GM23248 (cell line): ENCODE data around the gene RAD51AP2. TPM values are rescaled to one million over a fixed set of nuclear protein-coding genes. Genes with fewer than 3 reads are reported as not detected.

ENCODE experiments used
- DNase-seq: peaks from one replicate; pipeline ENCODE4 v3.0.0-alpha.2; 2015
- H2AFZ ChIP-seq: fragments of 200-600 bp; sonication (generic); 2 replicates; pipeline ENCODE4 v1.6.1; 2016; ENCODE audit warnings: antibody characterized with exemption
- H3F3A ChIP-seq: fragments of 200-600 bp; sonication (generic); 2 replicates; pipeline ENCODE4 v1.6.1; 2016; ENCODE audit warnings: mild to moderate bottlenecking, antibody characterized with exemption, mixed run types; ENCODE audit not compliant: insufficient read depth
- H3K27ac ChIP-seq: fragments of 200-600 bp; sonication (generic); 2 replicates; pipeline ENCODE4 v1.5.1; 2016; ENCODE audit warnings: mild to moderate bottlenecking
- H3K27me3 ChIP-seq: fragments of 200-600 bp; sonication (generic); replicated peaks from 2 replicates; pipeline ENCODE4 v1.6.1; 2016; ENCODE audit warnings: mild to moderate bottlenecking; ENCODE audit not compliant: insufficient read depth
- H3K36me3 ChIP-seq: fragments of 200-600 bp; sonication (generic); 2 replicates; pipeline ENCODE4 v1.6.1; 2016; ENCODE audit warnings: low read depth, mild to moderate bottlenecking
- H3K4me1 ChIP-seq: fragments of 200-600 bp; sonication (generic); 2 replicates; pipeline ENCODE4 v1.6.1; 2016; ENCODE audit warnings: mild to moderate bottlenecking; ENCODE audit not compliant: insufficient read depth
- H3K4me2 ChIP-seq: fragments of 200-600 bp; sonication (generic); one replicate; pipeline ENCODE4 v1.6.1; 2016; ENCODE audit warnings: mild to moderate bottlenecking; ENCODE audit not compliant: unreplicated experiment
- H3K4me3 ChIP-seq: fragments of 200-600 bp; sonication (generic); 2 replicates; pipeline ENCODE4 v1.5.1; 2016; ENCODE audit warnings: mild to moderate bottlenecking
- H3K79me2 ChIP-seq: fragments of 200-600 bp; sonication (generic); 2 replicates; pipeline ENCODE4 v1.6.1; 2016; ENCODE audit warnings: mild to moderate bottlenecking; ENCODE audit not compliant: insufficient read depth
- H3K9ac ChIP-seq: fragments of 200-600 bp; sonication (generic); 2 replicates; pipeline ENCODE4 v1.6.1; 2016; ENCODE audit warnings: mild to moderate bottlenecking
- H3K9me2 ChIP-seq: fragments of 200-600 bp; sonication (generic); 2 replicates; pipeline ENCODE4 v1.6.1; 2016; ENCODE audit warnings: mixed run types, mild to moderate bottlenecking, moderate library complexity; ENCODE audit not compliant: insufficient read depth
- H3K9me3 ChIP-seq: fragments of 200-600 bp; sonication (generic); one replicate; pipeline ENCODE4 v1.6.1; 2017; ENCODE audit warnings: low read depth
- H4K20me1 ChIP-seq: fragments of 200-600 bp; sonication (generic); 2 replicates; pipeline ENCODE4 v1.6.0; 2016; ENCODE audit not compliant: insufficient read depth
- EZH2 ChIP-seq: fragments of 200-600 bp; sonication (generic); IDR thresholded peaks from 2 replicates; pipeline ENCODE4 v1.6.1; 2018; ENCODE audit warnings: antibody characterized with exemption, mild to moderate bottlenecking; ENCODE audit not compliant: insufficient read depth, poor library complexity, severe bottlenecking
- EZH2phosphoT487 ChIP-seq: fragments of 200-600 bp; sonication (generic); IDR thresholded peaks from 2 replicates; pipeline ENCODE4 v1.6.1; 2018; ENCODE audit warnings: antibody characterized with exemption, moderate library complexity, mild to moderate bottlenecking, low read depth; ENCODE audit not compliant: insufficient read depth
- WGBS, 2 experiments: methylation state at CpG; one replicate each; pipeline ENCODE4 v1.1.6; 2015 to 2017; ENCODE audit warnings: low lambda C conversion rate in 2 of 2, low coverage in 1 of 2; ENCODE audit errors: missing lambda C conversion rate in 2 of 2; 5-methylcytosine and 5-hydroxymethylcytosine counted together
- in situ Hi-C: fragments of 300-500 bp; cut with MboI; formaldehyde crosslinking; loops from 2 replicates; pipeline ENCODE4 v1.15.0; 2020
- polyA plus RNA-seq: library from polyadenylated mRNA; unstranded; fragments of >200 nt; fragmentation: Nextera tagmentation; extraction: Ambion mirVana; gene quantifications from 2 replicates; pipeline ENCODE4 v1.2.1, GENCODE V29; 2016
- total RNA-seq: library from RNA; depleted of rRNA; stranded (reverse); fragments of >200 nt; shearing (Covaris generic); gene quantifications from 2 replicates; pipeline ENCODE4 v1.2.3, GENCODE V29; 2014

The RAD51AP2 gene
- total and polyA plus RNA-seq, 2 experiments from 2014 or later, result not detected

DNA sequence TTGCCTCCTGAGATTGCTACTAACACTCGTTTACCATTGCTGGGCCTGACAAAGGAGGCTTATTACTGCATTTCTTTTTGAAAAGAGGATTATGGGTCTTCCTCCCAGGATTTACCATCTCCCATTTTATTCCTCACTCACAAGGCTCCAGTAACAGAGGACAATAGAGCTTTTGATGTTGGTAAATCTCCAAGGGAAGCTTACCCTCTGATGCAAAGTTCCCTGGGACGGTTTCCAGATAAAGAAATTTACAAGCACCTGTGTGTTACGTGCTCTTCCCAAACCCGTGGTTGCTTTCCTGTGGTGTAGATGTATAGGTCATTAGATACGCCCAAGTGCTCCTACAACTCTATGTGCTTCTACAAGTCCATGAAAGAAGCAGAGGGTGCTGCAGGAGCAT lies 39.4 kb upstream of the RAD51AP2 start:
- TF ChIP-seq EZH2 (no peak), EZH2phosphoT487 (no peak)
- H3K36me3 ChIP-seq, result no peaks in the 10 kb centered on the region

DNA sequence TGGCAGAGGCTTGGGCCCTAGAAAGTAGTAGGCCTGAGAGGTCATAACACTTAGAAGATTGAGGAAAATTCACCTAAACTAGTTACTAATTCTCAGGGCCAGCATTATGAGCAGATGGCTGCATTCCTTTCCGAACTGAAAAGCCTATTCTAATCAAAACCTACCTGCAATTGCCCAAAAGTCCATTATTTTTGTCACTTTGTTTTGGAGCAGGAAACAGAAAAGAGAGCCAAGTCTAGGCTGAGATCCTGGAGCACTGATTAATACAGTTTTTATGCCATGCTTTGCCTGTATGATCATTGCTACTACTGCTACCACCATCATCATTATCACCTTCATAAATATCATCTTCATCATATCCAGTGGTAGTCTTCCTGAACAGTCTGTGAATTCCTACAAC lies 36.9 kb upstream of the RAD51AP2 start:
- H3F3A ChIP-seq, result no peaks in the 10 kb centered on the region

More for the DNA sequence above, 39.4 kb upstream of the RAD51AP2 start:
- Histone ChIP-seq H3K4me2 (no peak overlapping the region), H3K79me2 (no peaks in the 10 kb centered on the region), H3K27me3 (peaks cover 14% of the 10 kb centered on the region; the same call in 1 of the 2 replicates), H3K9ac (no peak overlapping the region), H3K9me2 (no peaks in the 10 kb centered on the region), H3K9me3 (no peaks in the 10 kb centered on the region), H3F3A (no peaks in the 10 kb centered on the region), H4K20me1 (no peaks in the 10 kb centered on the region), H3K4me3 (no peak overlapping the region), H3K4me1 (no peaks in the 10 kb centered on the region), H2AFZ (no peak overlapping the region), H3K27ac (no peak overlapping the region)
- DNase-seq, result no peak
- in situ Hi-C loops, result no loop called here
- 53 to 60% methylated on average over 5 of the region's 5 CpGs for WGBS, 2 experiments

DNA sequence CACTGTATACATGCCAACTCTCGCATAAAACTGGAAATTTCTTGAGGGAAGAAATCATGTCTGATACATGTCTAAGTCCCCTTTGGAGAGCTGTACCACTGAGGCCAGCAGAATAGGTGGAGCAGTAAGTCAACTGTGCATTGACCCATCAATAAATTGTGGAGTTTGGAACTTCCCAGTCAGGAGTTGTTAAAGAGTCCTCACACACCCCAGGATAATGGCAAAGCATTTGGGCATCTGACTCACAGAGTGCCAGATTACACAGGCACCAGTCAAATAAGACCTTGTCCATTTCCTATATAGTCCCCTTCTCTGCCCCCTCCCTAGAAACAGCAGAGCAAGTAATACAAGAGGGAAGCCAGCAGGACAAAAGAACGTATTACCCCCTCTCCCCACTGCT lies 32.7 kb upstream of the RAD51AP2 start:
- DNase-seq, result no peak
- Histone ChIP-seq H3K9ac (no peak overlapping the region), H3F3A (no peaks in the 10 kb centered on the region), H3K4me3 (no peak overlapping the region), H4K20me1 (no peaks in the 10 kb centered on the region), H2AFZ (no peak overlapping the region), H3K9me2 (no peaks in the 10 kb centered on the region), H3K36me3 (no peaks in the 10 kb centered on the region), H3K27me3 (no peaks in the 10 kb centered on the region), H3K4me2 (no peak overlapping the region), H3K27ac (no peak overlapping the region), H3K9me3 (no peaks in the 10 kb centered on the region), H3K4me1 (no peaks in the 10 kb centered on the region), H3K79me2 (no peaks in the 10 kb centered on the region)
- no peak for TF ChIP-seq EZH2phosphoT487
- no peak for TF ChIP-seq EZH2
- in situ Hi-C loops, result no loop called here
- WGBS, 2 experiments, result 57 to 71% methylated on average over 2 of the region's 2 CpGs

More for the DNA sequence above, 36.9 kb upstream of the RAD51AP2 start:
- no peaks in the 10 kb centered on the region for H3K9me3 ChIP-seq
- H3K27me3 ChIP-seq, result 0 out of 2 replicates have a peak, but pooled peaks cover under 1% of the 10 kb centered on the region
- DNase-seq, result no peak
- H3K36me3 ChIP-seq, result no peaks in the 10 kb centered on the region
- no peak overlapping the region for H2AFZ ChIP-seq
- 58 to 68% methylated on average over 1 of the region's 1 CpG for WGBS, 2 experiments
- no peak overlapping the region for H3K4me3 ChIP-seq
- H3K9me2 ChIP-seq, result no peaks in the 10 kb centered on the region
- in situ Hi-C loops, result no loop called here
- H3K4me2 ChIP-seq, result no peak overlapping the region
- no peak for TF ChIP-seq EZH2phosphoT487
- TF ChIP-seq EZH2, result no peak
- H3K9ac ChIP-seq, result no peak overlapping the region
- no peaks in the 10 kb centered on the region for H3K4me1 ChIP-seq
- H4K20me1 ChIP-seq, result no peaks in the 10 kb centered on the region
- no peak overlapping the region for H3K27ac ChIP-seq
- H3K79me2 ChIP-seq, result no peaks in the 10 kb centered on the region

DNA sequence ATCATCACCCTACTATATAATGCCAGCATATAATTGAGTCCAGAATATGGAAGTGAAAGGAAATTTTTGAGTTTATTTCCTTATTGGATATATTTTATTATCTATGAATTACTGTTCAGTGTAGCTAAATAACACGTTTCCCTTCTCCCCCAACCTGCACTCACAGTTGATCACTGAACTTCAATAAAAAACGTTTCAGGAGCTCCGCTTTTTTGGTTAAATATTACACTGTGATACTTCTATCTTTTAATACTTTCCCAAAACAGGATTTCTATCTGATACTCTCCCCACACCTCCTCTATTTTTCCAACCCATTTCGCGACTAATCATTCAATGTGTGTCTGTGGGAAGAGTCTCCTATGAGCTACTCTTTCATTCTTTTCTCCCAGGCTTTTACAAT lies 29.5 kb upstream of the RAD51AP2 start:
- Histone ChIP-seq H4K20me1 (no peaks in the 10 kb centered on the region), H3K9ac (no peak overlapping the region), H3K27ac (no peak overlapping the region), H3K4me1 (peaks cover 10% of the 10 kb centered on the region; the same call in 1 of the 2 replicates), H3K4me3 (no peak overlapping the region), H3K9me2 (no peaks in the 10 kb centered on the region), H2AFZ (no peak overlapping the region), H3K4me2 (no peak overlapping the region), H3K27me3 (no peaks in the 10 kb centered on the region), H3K9me3 (no peaks in the 10 kb centered on the region), H3F3A (no peaks in the 10 kb centered on the region; the same call in 1 of the 2 replicates), H3K79me2 (no peaks in the 10 kb centered on the region), H3K36me3 (no peaks in the 10 kb centered on the region)
- WGBS, 2 experiments, result 69 to 70% methylated on average over 5 of the region's 5 CpGs
- TF ChIP-seq EZH2phosphoT487 (no peak), EZH2 (no peak)
- in situ Hi-C loops, result no loop called here
- no peak for DNase-seq

DNA sequence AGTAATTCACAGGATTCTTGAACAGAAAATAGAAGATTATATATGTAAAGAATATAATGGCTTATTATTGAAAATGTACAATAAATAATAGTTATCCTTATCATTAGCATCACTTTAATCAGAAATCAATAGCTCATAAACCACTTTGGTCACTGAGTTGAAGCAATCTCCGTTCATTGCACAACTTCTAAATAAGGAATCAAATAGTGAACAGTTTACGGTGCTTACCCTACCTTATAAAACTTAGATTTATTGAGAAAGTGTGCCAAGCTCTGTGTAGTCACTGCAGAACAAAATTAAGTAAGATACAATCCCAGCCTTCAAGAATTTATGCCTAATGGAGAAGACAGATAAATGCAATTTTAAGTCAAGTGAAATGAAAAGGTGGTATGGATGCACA lies 29.0 kb upstream of the RAD51AP2 start:
- in situ Hi-C loops, result no loop called here
- Histone ChIP-seq H2AFZ (no peak overlapping the region), H3K9me2 (no peaks in the 10 kb centered on the region), H3K27ac (no peak overlapping the region), H3K9me3 (no peaks in the 10 kb centered on the region), H3K9ac (no peak overlapping the region), H3K4me2 (no peak overlapping the region), H3K36me3 (no peaks in the 10 kb centered on the region), H4K20me1 (no peaks in the 10 kb centered on the region), H3K27me3 (no peaks in the 10 kb centered on the region), H3K4me1 (peaks cover 10% of the 10 kb centered on the region; the same call in 1 of the 2 replicates), H3K79me2 (no peaks in the 10 kb centered on the region), H3F3A (no peaks in the 10 kb centered on the region; the same call in 1 of the 2 replicates), H3K4me3 (no peak overlapping the region)
- 49 to 58% methylated on average over 2 of the region's 2 CpGs for WGBS, 2 experiments
- no peak for TF ChIP-seq EZH2phosphoT487
- no peak for DNase-seq
